ENCODE data around the gene GDI2. TPM values are rescaled to one million over a fixed set of nuclear protein-coding genes. Genes with fewer than 3 reads are reported as not detected.

Gene GDI2
- total RNA-seq, 4 donors from 2014 or later: 122 to 270 (median 203) TPM

- DNase-seq: no peak
- intact Hi-C loops (cut with DNase I; ENCODE audit: low total_unique reads): no loop called here
- in situ Hi-C loops (cut with MboI; ENCODE audit: low pct_ligation_motif_present in 1 of 4, low pct_unique_long_range_greater_than_20kb in 1 of 4, low sequenced_read_pairs in 3 of 4): loop anchor here in 1 of 4 donors (10.0 kb wide), 1 partner anchor 68 kb away; no protein-coding TSS in a partner anchor
Observed at GRCh38 chr10:5806745-5807144, 6.5 kb downstream of the GDI2 start.

GRCh38 chr10:5805711-5806110 lies 7.5 kb downstream of the GDI2 start:
- H3K36me3 ChIP-seq: no peaks in the 10 kb centered on the region
- DNase-seq: no peak
- intact Hi-C loops (cut with DNase I; ENCODE audit: low total_unique reads): no loop called here
- in situ Hi-C loops (cut with MboI; ENCODE audit: low pct_ligation_motif_present in 1 of 4, low pct_unique_long_range_greater_than_20kb in 1 of 4, low sequenced_read_pairs in 3 of 4): loop anchor here in 1 of 4 donors (10.0 kb wide), 1 partner anchor 69 kb away; no protein-coding TSS in a partner anchor
- H3K27ac ChIP-seq: no peak overlapping the region
- 68 to 77% methylated on average over 4 of the region's 4 CpGs for WGBS, 2 donors (ENCODE audit: low coverage in 1 of 2)
- H3K9me3 ChIP-seq: no peaks in the 10 kb centered on the region
- H3K27me3 ChIP-seq: no peaks in the 10 kb centered on the region
- no peak overlapping the region for H3K4me3 ChIP-seq
- no peak for TF ChIP-seq POLR2AphosphoS5 (IDR thresholded peaks at IDR 0.05)
- no peak for TF ChIP-seq POLR2A (IDR thresholded peaks at IDR 0.05)
- TF ChIP-seq, protein P1, sequence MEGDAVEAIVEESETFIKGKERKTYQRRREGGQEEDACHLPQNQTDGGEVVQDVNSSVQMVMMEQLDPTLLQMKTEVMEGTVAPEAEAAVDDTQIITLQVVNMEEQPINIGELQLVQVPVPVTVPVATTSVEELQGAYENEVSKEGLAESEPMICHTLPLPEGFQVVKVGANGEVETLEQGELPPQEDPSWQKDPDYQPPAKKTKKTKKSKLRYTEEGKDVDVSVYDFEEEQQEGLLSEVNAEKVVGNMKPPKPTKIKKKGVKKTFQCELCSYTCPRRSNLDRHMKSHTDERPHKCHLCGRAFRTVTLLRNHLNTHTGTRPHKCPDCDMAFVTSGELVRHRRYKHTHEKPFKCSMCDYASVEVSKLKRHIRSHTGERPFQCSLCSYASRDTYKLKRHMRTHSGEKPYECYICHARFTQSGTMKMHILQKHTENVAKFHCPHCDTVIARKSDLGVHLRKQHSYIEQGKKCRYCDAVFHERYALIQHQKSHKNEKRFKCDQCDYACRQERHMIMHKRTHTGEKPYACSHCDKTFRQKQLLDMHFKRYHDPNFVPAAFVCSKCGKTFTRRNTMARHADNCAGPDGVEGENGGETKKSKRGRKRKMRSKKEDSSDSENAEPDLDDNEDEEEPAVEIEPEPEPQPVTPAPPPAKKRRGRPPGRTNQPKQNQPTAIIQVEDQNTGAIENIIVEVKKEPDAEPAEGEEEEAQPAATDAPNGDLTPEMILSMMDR (IDR thresholded peaks at IDR 0.05): no peak
- no peak for TF ChIP-seq EP300 (IDR thresholded peaks at IDR 0.05; ENCODE audit: low read depth)
- peaks cover 16 to 63% (median 29%) of the 10 kb centered on the region in 4 donors for H3K4me1 ChIP-seq

More at GRCh38 chr10:5806745-5807144, 6.5 kb downstream of the GDI2 start:
- Histone ChIP-seq H3K4me1 (peaks cover 24 to 73% (median 38%) of the 10 kb centered on the region in 4 donors), H3K36me3 (no peaks in the 10 kb centered on the region), H3K9me3 (no peaks in the 10 kb centered on the region), H3K4me3 (no peak overlapping the region), H3K27ac (no peak overlapping the region), H3K27me3 (no peaks in the 10 kb centered on the region)
- TF ChIP-seq, protein P1 (IDR thresholded peaks at IDR 0.05): no peak
- no peak for TF ChIP-seq EP300 (IDR thresholded peaks at IDR 0.05; ENCODE audit: low read depth)
- no peak for TF ChIP-seq POLR2AphosphoS5 (IDR thresholded peaks at IDR 0.05)
- no peak for TF ChIP-seq POLR2A (IDR thresholded peaks at IDR 0.05)
- 24% methylated on average over 2 of the region's 2 CpGs; no CpG with 5 or more reads in 1 of the 2 donors for WGBS, 2 donors (ENCODE audit: low coverage in 1 of 2)

- Histone ChIP-seq H3K9me3 (no peaks in the 10 kb centered on the region), H3K4me1 (peaks cover 11 to 58% (median 25%) of the 10 kb centered on the region in 4 donors), H3K27ac (no peak overlapping the region), H3K36me3 (peaks cover 0 to 3% (median 0%) of the 10 kb centered on the region in 4 donors), H3K4me3 (no peak overlapping the region), H3K27me3 (no peaks in the 10 kb centered on the region)
- in situ Hi-C loops (cut with MboI; ENCODE audit: low pct_ligation_motif_present in 1 of 4, low pct_unique_long_range_greater_than_20kb in 1 of 4, low sequenced_read_pairs in 3 of 4): loop anchor here in 1 of 4 donors (10.0 kb wide), 1 partner anchor 70 kb away; no protein-coding TSS in a partner anchor
- WGBS, 2 donors (ENCODE audit: low coverage in 1 of 2): 84% methylated on average over 2 of the region's 2 CpGs; no CpG with 5 or more reads in 1 of the 2 donors
- TF ChIP-seq POLR2A (IDR thresholded peaks at IDR 0.05) (no peak), POLR2AphosphoS5 (IDR thresholded peaks at IDR 0.05) (no peak), EP300 (IDR thresholded peaks at IDR 0.05; ENCODE audit: low read depth) (no peak)
- TF ChIP-seq, protein P1 (IDR thresholded peaks at IDR 0.05): no peak
- no peak for DNase-seq
- intact Hi-C loops (cut with DNase I; ENCODE audit: low total_unique reads): no loop called here
Observed at GRCh38 chr10:5805260-5805659, 8.0 kb downstream of the GDI2 start.

DNA sequence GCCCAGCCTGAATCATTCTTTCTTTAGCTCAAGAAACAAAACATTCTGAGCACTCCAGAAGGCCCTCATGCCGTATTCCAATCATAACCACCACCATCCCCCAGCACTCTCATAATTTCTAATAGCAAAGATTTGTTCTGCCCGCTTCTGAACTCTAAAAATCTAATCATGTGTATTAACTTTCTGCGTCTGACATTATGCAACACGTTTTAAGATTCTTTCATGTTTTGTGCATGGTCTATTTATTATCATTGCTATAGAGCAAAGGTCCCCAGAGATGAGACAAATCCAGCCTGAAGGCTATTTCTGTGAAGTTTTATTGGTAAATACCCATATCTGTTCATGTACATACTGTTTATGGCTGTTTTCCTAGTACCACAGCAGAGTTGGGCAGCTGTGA lies 8.8 kb downstream of the GDI2 start:
- TF ChIP-seq POLR2AphosphoS5 (IDR thresholded peaks at IDR 0.05) (no peak), POLR2A (IDR thresholded peaks at IDR 0.05) (no peak), EP300 (IDR thresholded peaks at IDR 0.05; ENCODE audit: low read depth) (no peak)
- TF ChIP-seq, protein P1 (IDR thresholded peaks at IDR 0.05): no peak
- no peak overlapping the region for H3K4me3 ChIP-seq
- DNase-seq: no peak
- WGBS, 2 donors (ENCODE audit: low coverage in 1 of 2): 75 to 84% methylated on average over 4 of the region's 4 CpGs
- no peak overlapping the region for H3K27ac ChIP-seq
- no peaks in the 10 kb centered on the region for H3K9me3 ChIP-seq
- peaks cover 0 to 12% (median 1%) of the 10 kb centered on the region in 4 donors for H3K36me3 ChIP-seq
- no peaks in the 10 kb centered on the region for H3K27me3 ChIP-seq
- in situ Hi-C loops (cut with MboI; ENCODE audit: low pct_ligation_motif_present in 1 of 4, low pct_unique_long_range_greater_than_20kb in 1 of 4, low sequenced_read_pairs in 3 of 4) (loop anchor here in 1 of 4 donors (10.0 kb wide), 1 partner anchor 70 kb away; no protein-coding TSS in a partner anchor), intact Hi-C loops (cut with DNase I; ENCODE audit: low total_unique reads) (no loop called here)
- peaks cover 11 to 50% (median 16%) of the 10 kb centered on the region in 4 donors for H3K4me1 ChIP-seq

Measured in transverse colon (tissue), 4 donors.